ENCODE measurements around the gene CEP83. TPM values are rescaled to one million over a fixed set of nuclear protein-coding genes. Genes with fewer than 3 reads are reported as not detected.

Gene CEP83
- total RNA-seq, 4 donors from 2014 or later: 7.9 to 25.9 (median 11.4) TPM

- WGBS, 2 donors: 90 to 94% methylated on average over 2 of the region's 2 CpGs
- intact Hi-C loops (cut with DNase I): no loop called here
- H3K27ac ChIP-seq: no peak overlapping the region
- no peaks in the 10 kb centered on the region for H3K27me3 ChIP-seq
- H3K4me1 ChIP-seq: no peaks in the 10 kb centered on the region
- TF ChIP-seq CTCF (IDR thresholded peaks at IDR 0.05): no peak
- peaks cover 0 to 20% (median 16%) of the 10 kb centered on the region in 3 donors for H3K9me3 ChIP-seq
- DNase-seq: no peak
- H3K36me3 ChIP-seq: peaks cover 0 to 49% (median 0%) of the 10 kb centered on the region in 3 donors
- no peak overlapping the region for H3K4me3 ChIP-seq
These were observed 97.0 kb downstream of the CEP83 start for GRCh38 chr12:94362653-94363052.

- no peak for DNase-seq
- Histone ChIP-seq H3K4me1 (no peaks in the 10 kb centered on the region), H3K4me3 (no peak overlapping the region), H3K27me3 (no peaks in the 10 kb centered on the region), H3K9me3 (peaks cover 0 to 22% (median 16%) of the 10 kb centered on the region in 3 donors), H3K36me3 (peaks cover 0 to 43% (median 0%) of the 10 kb centered on the region in 3 donors), H3K27ac (no peak overlapping the region)
- TF ChIP-seq CTCF (IDR thresholded peaks at IDR 0.05): no peak
- no peak for TF ChIP-seq POLR2A (IDR thresholded peaks at IDR 0.05)
- intact Hi-C loops (cut with DNase I): no loop called here
- WGBS, 2 donors: 93 to 96% methylated on average over 5 of the region's 5 CpGs
These were observed 99.9 kb downstream of the CEP83 start for GRCh38 chr12:94359761-94360160.

GRCh38 chr12:94353130-94353529 is 106.5 kb downstream of the CEP83 start:
- Histone ChIP-seq H3K36me3 (peaks cover 0 to 42% (median 3%) of the 10 kb centered on the region in 3 donors), H3K27ac (no peak overlapping the region), H3K4me3 (no peak overlapping the region), H3K4me1 (no peaks in the 10 kb centered on the region), H3K27me3 (no peaks in the 10 kb centered on the region), H3K9me3 (peaks cover 0 to 55% (median 31%) of the 10 kb centered on the region in 3 donors)
- 85 to 88% methylated on average over 1 of the region's 1 CpG for WGBS, 2 donors
- no peak for DNase-seq
- intact Hi-C loops (cut with DNase I): no loop called here
- TF ChIP-seq POLR2A (IDR thresholded peaks at IDR 0.05) (no peak), CTCF (IDR thresholded peaks at IDR 0.05) (no peak)

- Histone ChIP-seq H3K27ac (no peak overlapping the region), H3K27me3 (no peaks in the 10 kb centered on the region), H3K4me1 (no peaks in the 10 kb centered on the region), H3K36me3 (peaks cover 0 to 5% (median 0%) of the 10 kb centered on the region in 3 donors), H3K9me3 (no peaks in the 10 kb centered on the region), H3K4me3 (no peak overlapping the region)
- intact Hi-C loops (cut with DNase I): no loop called here
- WGBS, 2 donors: 93 to 98% methylated on average over 6 of the region's 6 CpGs
- no peak for DNase-seq
- TF ChIP-seq CTCF (IDR thresholded peaks at IDR 0.05) (no peak), POLR2A (IDR thresholded peaks at IDR 0.05) (no peak)
These were observed 119.1 kb downstream of the CEP83 start for GRCh38 chr12:94340573-94340972.

- no peak for DNase-seq
- intact Hi-C loops (cut with DNase I): no loop called here
- no peak overlapping the region for H3K27ac ChIP-seq
- no peaks in the 10 kb centered on the region for H3K4me1 ChIP-seq
- H3K27me3 ChIP-seq: no peaks in the 10 kb centered on the region
- H3K36me3 ChIP-seq: no peaks in the 10 kb centered on the region
- no peak for TF ChIP-seq CTCF (IDR thresholded peaks at IDR 0.05)
- TF ChIP-seq POLR2A (IDR thresholded peaks at IDR 0.05): no peak
- no peak overlapping the region for H3K4me3 ChIP-seq
- whole genome bisulfite sequencing, 2 donors: 86 to 87% methylated on average over 4 of the region's 4 CpGs
- H3K9me3 ChIP-seq: no peaks in the 10 kb centered on the region
These were observed 121.5 kb downstream of the CEP83 start for GRCh38 chr12:94338006-94338794.
